Smooth muscle cell (in vitro differentiated cells): ENCODE data around the gene SCARF2. TPM values are rescaled to one million over a fixed set of nuclear protein-coding genes. Genes with fewer than 3 reads are reported as not detected.

ENCODE experiments used
- DNase-seq: peaks from one replicate; lab custom pipeline; 2025; ENCODE audit not compliant: unreplicated experiment; lab: John Stamatoyannopoulos, UW
- H2AFZ ChIP-seq: fragments of 200-600 bp; sonication (generic); 2 replicates; pipeline ENCODE4 v1.6.0; 2016; ENCODE audit warnings: antibody characterized with exemption, low read depth, mild to moderate bottlenecking
- H3F3A ChIP-seq: fragments of 200-600 bp; sonication (generic); 2 replicates; pipeline ENCODE4 v1.6.0; 2017; ENCODE audit warnings: antibody characterized with exemption, low read depth
- H3K27ac ChIP-seq: fragments of 200-600 bp; sonication (generic); 2 replicates; pipeline ENCODE4 v1.5.1; 2016; ENCODE audit warnings: low read depth, mild to moderate bottlenecking
- H3K27me3 ChIP-seq: fragments of 200-600 bp; sonication (generic); 2 replicates; pipeline ENCODE4 v1.6.1; 2016; ENCODE audit warnings: low read depth, mild to moderate bottlenecking
- H3K36me3 ChIP-seq: fragments of 200-600 bp; sonication (generic); 2 replicates; pipeline ENCODE4 v1.5.1; 2016; ENCODE audit warnings: low read depth
- H3K4me1 ChIP-seq: fragments of 200-600 bp; sonication (generic); 2 replicates; pipeline ENCODE4 v1.5.1; 2016; ENCODE audit warnings: low read depth
- H3K4me2 ChIP-seq: fragments of 200-600 bp; sonication (generic); 2 replicates; pipeline ENCODE4 v1.6.0; 2016; ENCODE audit warnings: mild to moderate bottlenecking
- H3K4me3 ChIP-seq: fragments of 200-600 bp; sonication (generic); 2 replicates; pipeline ENCODE4 v1.5.1; 2016; ENCODE audit warnings: mild to moderate bottlenecking
- H3K79me2 ChIP-seq: fragments of 200-600 bp; sonication (generic); 2 replicates; pipeline ENCODE4 v1.6.0; 2016; ENCODE audit warnings: low read depth, mild to moderate bottlenecking
- H3K9ac ChIP-seq: fragments of 200-600 bp; sonication (generic); 2 replicates; pipeline ENCODE4 v1.6.0; 2016; ENCODE audit warnings: low read depth
- H3K9me3 ChIP-seq: fragments of 200-600 bp; sonication (generic); replicated peaks from 2 replicates; pipeline ENCODE4 v1.5.1; 2016; ENCODE audit warnings: low read depth
- H4K20me1 ChIP-seq: fragments of 200-600 bp; sonication (generic); 2 replicates; pipeline ENCODE4 v1.6.0; 2016; ENCODE audit warnings: low read depth
- WGBS: methylation state at CpG from one replicate; pipeline ENCODE4 v1.1.7; 2016; ENCODE audit warnings: low lambda C conversion rate; 5-methylcytosine and 5-hydroxymethylcytosine counted together
- polyA plus RNA-seq: library from polyadenylated mRNA; unstranded; fragments of >200 nt; fragmentation: Nextera tagmentation; extraction: Ambion mirVana; gene quantifications from 2 replicates; pipeline ENCODE4 v1.2.1, GENCODE V29; 2016
- total RNA-seq: library from RNA; depleted of rRNA; stranded (reverse); fragments of >200 nt; gene quantifications from 2 replicates; pipeline ENCODE4 v1.2.3, GENCODE V29; 2014
- TF ChIP-seq, protein P1 (sequence below): fragments of 200-600 bp; sonication (generic); IDR thresholded peaks from 2 replicates; pipeline ENCODE4 v1.5.1; 2017; ENCODE audit warnings: borderline replicate concordance, mild to moderate bottlenecking, antibody characterized with exemption; ENCODE audit not compliant: insufficient read depth, poor library complexity, severe bottlenecking

The SCARF2 gene
- total and polyA plus RNA-seq, 2 experiments from 2014 or later = 30.9 to 89.8 TPM

DNA sequence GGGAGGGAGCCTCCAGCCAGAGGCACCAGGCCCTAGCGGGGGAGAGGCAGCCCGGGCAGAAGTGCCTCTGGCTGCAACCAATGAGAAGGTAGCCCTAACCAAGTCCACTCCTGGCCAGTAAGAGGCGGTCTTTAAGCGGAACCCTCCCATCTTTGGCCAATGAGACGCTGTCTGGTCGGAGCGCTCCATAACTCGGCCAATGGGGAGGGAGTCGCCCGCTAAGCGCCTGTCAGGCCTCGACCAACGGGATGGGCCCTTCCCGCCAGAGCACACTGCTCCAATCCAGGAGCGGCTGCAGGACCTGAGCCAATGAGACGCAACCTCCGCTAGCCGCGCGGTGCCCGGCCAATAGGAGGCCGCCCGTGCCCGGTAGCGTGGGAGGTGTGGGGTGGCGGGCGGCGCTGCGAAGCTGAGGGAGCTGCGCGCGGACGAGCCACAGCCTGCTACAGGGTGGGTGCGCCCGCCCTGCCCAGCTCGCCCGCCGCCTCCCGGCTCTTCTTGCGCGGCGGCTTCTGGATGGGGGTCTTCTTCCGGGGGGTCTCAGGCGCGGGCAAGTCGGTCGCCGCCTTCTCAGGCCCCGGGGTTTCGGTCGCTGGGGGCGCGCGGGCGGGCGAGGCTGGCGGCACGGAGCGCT lies 12.6 kb downstream of the SCARF2 start:
- no peak overlapping the region for H3K9ac ChIP-seq
- TF ChIP-seq, protein P1, sequence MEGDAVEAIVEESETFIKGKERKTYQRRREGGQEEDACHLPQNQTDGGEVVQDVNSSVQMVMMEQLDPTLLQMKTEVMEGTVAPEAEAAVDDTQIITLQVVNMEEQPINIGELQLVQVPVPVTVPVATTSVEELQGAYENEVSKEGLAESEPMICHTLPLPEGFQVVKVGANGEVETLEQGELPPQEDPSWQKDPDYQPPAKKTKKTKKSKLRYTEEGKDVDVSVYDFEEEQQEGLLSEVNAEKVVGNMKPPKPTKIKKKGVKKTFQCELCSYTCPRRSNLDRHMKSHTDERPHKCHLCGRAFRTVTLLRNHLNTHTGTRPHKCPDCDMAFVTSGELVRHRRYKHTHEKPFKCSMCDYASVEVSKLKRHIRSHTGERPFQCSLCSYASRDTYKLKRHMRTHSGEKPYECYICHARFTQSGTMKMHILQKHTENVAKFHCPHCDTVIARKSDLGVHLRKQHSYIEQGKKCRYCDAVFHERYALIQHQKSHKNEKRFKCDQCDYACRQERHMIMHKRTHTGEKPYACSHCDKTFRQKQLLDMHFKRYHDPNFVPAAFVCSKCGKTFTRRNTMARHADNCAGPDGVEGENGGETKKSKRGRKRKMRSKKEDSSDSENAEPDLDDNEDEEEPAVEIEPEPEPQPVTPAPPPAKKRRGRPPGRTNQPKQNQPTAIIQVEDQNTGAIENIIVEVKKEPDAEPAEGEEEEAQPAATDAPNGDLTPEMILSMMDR = no peak
- no peak for DNase-seq
- H3K79me2 ChIP-seq = no peaks in the 10 kb centered on the region
- no peaks in the 10 kb centered on the region for H3K36me3 ChIP-seq
- no peak overlapping the region for H3K4me3 ChIP-seq
- no peak overlapping the region for H2AFZ ChIP-seq
- no peak overlapping the region for H3K4me2 ChIP-seq
- H3K9me3 ChIP-seq = no peaks in the 10 kb centered on the region
- no peak overlapping the region for H3K27ac ChIP-seq
- H3K4me1 ChIP-seq = no peaks in the 10 kb centered on the region
- peaks cover 30% of the 10 kb centered on the region for H4K20me1 ChIP-seq
- 99% methylated on average over 29 of the region's 59 CpGs for WGBS
- H3F3A ChIP-seq = peaks cover 16% of the 10 kb centered on the region
- no peaks in the 10 kb centered on the region for H3K27me3 ChIP-seq

DNA sequence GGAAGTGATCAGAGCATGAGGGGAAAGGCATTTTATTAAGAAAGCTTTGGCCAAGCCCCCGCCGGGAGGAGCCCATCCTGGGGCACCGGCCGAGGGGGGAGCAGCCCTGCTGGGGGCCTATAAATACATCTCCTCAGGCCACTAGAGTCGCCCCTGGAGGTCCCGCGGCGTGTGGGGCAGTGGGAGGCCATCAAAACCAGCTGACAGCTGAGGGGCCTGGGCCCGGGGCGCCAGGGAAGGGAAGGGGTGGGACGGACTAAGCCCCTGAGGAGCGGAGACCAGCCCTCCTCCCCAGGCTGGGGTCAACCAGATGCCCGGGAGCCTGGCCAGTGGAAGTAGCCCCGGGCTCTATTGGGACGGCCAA lies 13.1 kb downstream of the SCARF2 start:
- Histone ChIP-seq H3K36me3 (no peaks in the 10 kb centered on the region), H3K79me2 (no peaks in the 10 kb centered on the region), H3F3A (peaks cover 16% of the 10 kb centered on the region), H3K9me3 (no peaks in the 10 kb centered on the region), H3K4me1 (no peaks in the 10 kb centered on the region), H3K4me2 (no peak overlapping the region), H3K4me3 (no peak overlapping the region), H3K9ac (no peak overlapping the region), H2AFZ (no peak overlapping the region), H3K27ac (no peak overlapping the region), H3K27me3 (no peaks in the 10 kb centered on the region), H4K20me1 (peaks cover 25% of the 10 kb centered on the region)
- TF ChIP-seq, protein P1 = no peak
- 91% methylated on average over 14 of the region's 15 CpGs for WGBS
- DNase-seq = no peak

DNA sequence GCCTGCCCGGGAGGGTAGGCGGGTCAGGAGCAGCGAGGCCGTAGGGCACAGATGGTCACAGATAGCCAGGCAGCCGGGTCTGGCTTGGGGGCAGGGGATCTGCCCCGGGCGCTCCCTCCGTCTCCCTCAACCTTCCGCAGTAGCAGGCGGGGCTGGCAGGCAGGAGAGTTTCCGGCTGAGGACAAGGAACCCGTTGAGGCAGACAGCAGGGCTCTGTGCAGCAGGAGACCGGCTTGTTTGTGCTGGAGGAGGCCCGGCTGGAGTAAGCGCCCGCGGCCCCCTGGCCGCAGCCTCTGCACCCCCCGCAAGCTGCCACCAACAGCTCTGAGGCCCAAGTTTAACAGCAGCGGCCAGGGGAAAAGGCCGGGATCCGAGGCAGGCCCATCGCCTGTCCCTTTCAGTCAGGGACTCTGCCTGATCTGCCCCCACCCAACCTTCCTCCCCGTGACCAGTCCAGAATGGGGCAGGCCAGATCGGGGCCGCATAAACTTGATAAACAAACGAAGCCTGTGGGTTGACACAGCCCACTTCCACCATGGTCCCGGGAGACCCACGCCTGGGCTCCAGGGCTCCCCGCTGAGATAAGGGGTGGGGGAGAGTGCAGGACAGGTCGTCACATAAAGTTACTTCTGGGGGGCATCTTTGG lies 13.6 kb downstream of the SCARF2 start:
- H3K4me1 ChIP-seq = no peaks in the 10 kb centered on the region
- H3K79me2 ChIP-seq = no peaks in the 10 kb centered on the region
- H3F3A ChIP-seq = peaks cover 16% of the 10 kb centered on the region
- no peak overlapping the region for H3K4me2 ChIP-seq
- no peak for DNase-seq
- no peak overlapping the region for H3K4me3 ChIP-seq
- no peak overlapping the region for H3K9ac ChIP-seq
- peak overlapping the region; percentile 86 for H3K27ac ChIP-seq
- H2AFZ ChIP-seq = no peak overlapping the region
- H3K9me3 ChIP-seq = no peaks in the 10 kb centered on the region
- H4K20me1 ChIP-seq = peaks cover 19% of the 10 kb centered on the region
- WGBS = 73% methylated on average over 31 of the region's 31 CpGs
- TF ChIP-seq, protein P1 = no peak
- no peaks in the 10 kb centered on the region for H3K27me3 ChIP-seq
- H3K36me3 ChIP-seq = no peaks in the 10 kb centered on the region
